Liver (tissue), 9 donors: Measurements from ENCODE around the gene GMDS. TPM values are rescaled to one million over a fixed set of nuclear protein-coding genes. Genes with fewer than 3 reads are reported as not detected.

Source experiments
- DNase-seq: peaks from one replicate; pipeline ENCODE4 v3.0.0-alpha.2; 2017; ENCODE audit warnings: low spot score
- H3K27ac ChIP-seq, 2 donors: one replicate each; pipeline ENCODE4 v1.7.0; 2013; ENCODE audit warnings: inconsistent platforms in 2 of 2, low read length in 2 of 2, control low read depth in 1 of 2, low read depth in 1 of 2, mild to moderate bottlenecking in 1 of 2
- H3K27me3 ChIP-seq, 4 donors: one replicate each; pipeline versions ENCODE4 v1.6.1 to v1.7.0; 2013; ENCODE audit warnings: low read length in 3 of 4, inconsistent platforms in 1 of 4, mild to moderate bottlenecking in 1 of 4, moderate library complexity in 1 of 4; ENCODE audit not compliant: control insufficient read depth in 4 of 4, insufficient read depth in 4 of 4
- H3K36me3 ChIP-seq, 4 donors: one replicate each; pipeline versions ENCODE4 v1.6.1 to v1.7.0; 2013; ENCODE audit warnings: low read length in 3 of 4, mild to moderate bottlenecking in 3 of 4, low read depth in 1 of 4, moderate library complexity in 1 of 4; ENCODE audit not compliant: control insufficient read depth in 4 of 4, insufficient read depth in 3 of 4
- H3K4me1 ChIP-seq, 4 donors: one replicate each; pipeline versions ENCODE4 v1.6.1 to v1.7.0; 2013; ENCODE audit warnings: low read length in 3 of 4, mild to moderate bottlenecking in 3 of 4, moderate library complexity in 1 of 4; ENCODE audit not compliant: control insufficient read depth in 4 of 4, insufficient read depth in 4 of 4
- H3K4me3 ChIP-seq, 3 donors: one replicate each; pipeline versions ENCODE4 v1.6.1 to v1.7.0; 2013; ENCODE audit warnings: low read length in 3 of 3, control low read depth in 1 of 3, low read depth in 1 of 3, mild to moderate bottlenecking in 1 of 3
- H3K9ac ChIP-seq, 2 donors: one replicate each; pipeline ENCODE4 v1.7.0; 2013; ENCODE audit warnings: low read length in 2 of 2, mild to moderate bottlenecking in 2 of 2, moderate library complexity in 2 of 2, control low read depth in 1 of 2, low read depth in 1 of 2
- H3K9me3 ChIP-seq, 4 donors: one replicate each; pipeline versions ENCODE4 v1.6.1 to v1.7.0; 2013; ENCODE audit warnings: low read length in 3 of 4; ENCODE audit not compliant: control insufficient read depth in 4 of 4
- ATF3 ChIP-seq: IDR thresholded peaks from 2 replicates; pipeline ENCODE4 v1.6.1; 2016; ENCODE audit warnings: antibody characterized with exemption
- FOXA1 ChIP-seq: IDR thresholded peaks from 2 replicates; pipeline ENCODE4 v1.6.1; 2016; ENCODE audit warnings: antibody characterized with exemption
- FOXA2 ChIP-seq: IDR thresholded peaks from 2 replicates; pipeline ENCODE4 v1.6.1; 2016; ENCODE audit warnings: antibody characterized with exemption
- GABPA ChIP-seq, 2 donors: IDR thresholded peaks in 1 of 2; conservative IDR thresholded peaks in 1 of 2; 2 replicates each; pipeline ENCODE4 v1.6.1; 2016; ENCODE audit warnings: antibody characterized with exemption in 2 of 2, mild to moderate bottlenecking in 1 of 2, moderate library complexity in 1 of 2
- HNF4A ChIP-seq, 2 donors: conservative IDR thresholded peaks; 2 replicates each; pipeline ENCODE4 v1.6.1; 2016; ENCODE audit warnings: antibody characterized with exemption in 2 of 2, mild to moderate bottlenecking in 2 of 2
- HNF4G ChIP-seq: IDR thresholded peaks from 2 replicates; pipeline ENCODE4 v1.6.1; 2016; ENCODE audit warnings: antibody characterized with exemption
- JUND ChIP-seq, 2 donors: IDR thresholded peaks; 2 replicates each; pipeline ENCODE4 v1.6.1; 2016; ENCODE audit warnings: antibody characterized with exemption in 2 of 2
- MAX ChIP-seq: IDR thresholded peaks from 2 replicates; pipeline ENCODE4 v1.6.1; 2016; ENCODE audit warnings: antibody characterized with exemption
- NR2F2 ChIP-seq: IDR thresholded peaks from 2 replicates; pipeline ENCODE4 v1.6.1; 2016; ENCODE audit warnings: antibody characterized with exemption
- RAD21 ChIP-seq, 2 donors: IDR thresholded peaks; 2 replicates each; pipeline ENCODE4 v1.6.1; 2016; ENCODE audit warnings: antibody characterized with exemption in 2 of 2, mild to moderate bottlenecking in 2 of 2
- REST ChIP-seq: IDR thresholded peaks from 2 replicates; pipeline ENCODE4 v1.6.1; 2016; ENCODE audit warnings: antibody characterized with exemption, mild to moderate bottlenecking
- SP1 ChIP-seq: IDR thresholded peaks from 2 replicates; pipeline ENCODE4 v1.6.1; 2018; ENCODE audit warnings: antibody characterized with exemption, mild to moderate bottlenecking
- TAF1 ChIP-seq: conservative IDR thresholded peaks from 2 replicates; pipeline ENCODE4 v1.6.1; 2016; ENCODE audit warnings: antibody characterized with exemption, mild to moderate bottlenecking
- YY1 ChIP-seq: IDR thresholded peaks from 2 replicates; pipeline ENCODE4 v1.6.1; 2016; ENCODE audit warnings: antibody characterized with exemption, mild to moderate bottlenecking
- WGBS: extraction: QIAGEN DNeasy Blood & Tissue Kit; methylation state at CpG from one replicate; pipeline ENCODE4 v1.1.7; 2013; 5-methylcytosine and 5-hydroxymethylcytosine counted together
- polyA plus RNA-seq, 2 donors: library from polyadenylated mRNA; stranded (reverse) in 1 of 2; unstranded in 1 of 2; fragments of 200-250 nt in 1 of 2; fragments of >200 nt in 1 of 2; fragmentation: Nextera tagmentation in 1 of 2; extraction: Ambion mirVana in 1 of 2; gene quantifications; one replicate each; pipeline versions ENCODE4 v1.2.1 to v1.2.3, GENCODE V29; 2013 to 2015
- total RNA-seq, 2 donors: library from RNA; depleted of rRNA; stranded (reverse); fragments of >200 nt; gene quantifications; one replicate each; pipeline ENCODE4 v1.2.3, GENCODE V29; 2014
- TF ChIP-seq, protein P1 (sequence below): IDR thresholded peaks from 2 replicates; pipeline ENCODE4 v1.6.1; 2016; ENCODE audit warnings: antibody characterized with exemption
- TF ChIP-seq, protein P2 (sequence below): fragments of 150-350 bp; IDR thresholded peaks from 2 replicates; pipeline ENCODE4 v1.5.1; 2017; ENCODE audit warnings: improper control_type of control experiment, low read depth, low read length; ENCODE audit not compliant: missing input control
- donor health status: healthy.
- donor health status: healthy.
- donor health status: healthy.
- donor health status: healthy.
- donor health status: healthy.

The GMDS gene
- total and polyA plus RNA-seq, 4 donors = 3.5 to 15.6 (median 13.0) TPM

GRCh38 chr6:1851681-1852456 is 393.5 kb downstream of the GMDS start:
- no peak for DNase-seq
- 93% methylated on average over 13 of the region's 13 CpGs for WGBS

More at GRCh38 chr6:1851681-1852456, 393.5 kb downstream of the GMDS start:
- no peaks in the 10 kb centered on the region for H3K27me3 ChIP-seq
- no peak overlapping the region for H3K4me3 ChIP-seq
- H3K9me3 ChIP-seq = no peaks in the 10 kb centered on the region
- H3K9ac ChIP-seq = no peak overlapping the region
- H3K36me3 ChIP-seq = no peaks in the 10 kb centered on the region
- H3K27ac ChIP-seq = no peak overlapping the region
- no peaks in the 10 kb centered on the region for H3K4me1 ChIP-seq
- TF ChIP-seq SP1 (no peak), ATF3 (no peak), RAD21 (IDR thresholded peaks at IDR 0.05) (no peak), JUND (IDR thresholded peaks at IDR 0.05) (no peak), HNF4G (no peak), MAX (no peak), NR2F2 (no peak), TAF1 (no peak), GABPA (IDR thresholded peaks at IDR 0.05 in 1 of 2, conservative IDR thresholded peaks at IDR 0.05 in 1 of 2) (no peak), FOXA2 (no peak), FOXA1 (no peak), HNF4A (conservative IDR thresholded peaks at IDR 0.05) (no peak), YY1 (no peak), REST (no peak)
- TF ChIP-seq, protein P1, sequence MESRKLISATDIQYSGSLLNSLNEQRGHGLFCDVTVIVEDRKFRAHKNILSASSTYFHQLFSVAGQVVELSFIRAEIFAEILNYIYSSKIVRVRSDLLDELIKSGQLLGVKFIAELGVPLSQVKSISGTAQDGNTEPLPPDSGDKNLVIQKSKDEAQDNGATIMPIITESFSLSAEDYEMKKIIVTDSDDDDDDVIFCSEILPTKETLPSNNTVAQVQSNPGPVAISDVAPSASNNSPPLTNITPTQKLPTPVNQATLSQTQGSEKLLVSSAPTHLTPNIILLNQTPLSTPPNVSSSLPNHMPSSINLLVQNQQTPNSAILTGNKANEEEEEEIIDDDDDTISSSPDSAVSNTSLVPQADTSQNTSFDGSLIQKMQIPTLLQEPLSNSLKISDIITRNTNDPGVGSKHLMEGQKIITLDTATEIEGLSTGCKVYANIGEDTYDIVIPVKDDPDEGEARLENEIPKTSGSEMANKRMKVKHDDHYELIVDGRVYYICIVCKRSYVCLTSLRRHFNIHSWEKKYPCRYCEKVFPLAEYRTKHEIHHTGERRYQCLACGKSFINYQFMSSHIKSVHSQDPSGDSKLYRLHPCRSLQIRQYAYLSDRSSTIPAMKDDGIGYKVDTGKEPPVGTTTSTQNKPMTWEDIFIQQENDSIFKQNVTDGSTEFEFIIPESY = no peak
- TF ChIP-seq, protein P2, sequence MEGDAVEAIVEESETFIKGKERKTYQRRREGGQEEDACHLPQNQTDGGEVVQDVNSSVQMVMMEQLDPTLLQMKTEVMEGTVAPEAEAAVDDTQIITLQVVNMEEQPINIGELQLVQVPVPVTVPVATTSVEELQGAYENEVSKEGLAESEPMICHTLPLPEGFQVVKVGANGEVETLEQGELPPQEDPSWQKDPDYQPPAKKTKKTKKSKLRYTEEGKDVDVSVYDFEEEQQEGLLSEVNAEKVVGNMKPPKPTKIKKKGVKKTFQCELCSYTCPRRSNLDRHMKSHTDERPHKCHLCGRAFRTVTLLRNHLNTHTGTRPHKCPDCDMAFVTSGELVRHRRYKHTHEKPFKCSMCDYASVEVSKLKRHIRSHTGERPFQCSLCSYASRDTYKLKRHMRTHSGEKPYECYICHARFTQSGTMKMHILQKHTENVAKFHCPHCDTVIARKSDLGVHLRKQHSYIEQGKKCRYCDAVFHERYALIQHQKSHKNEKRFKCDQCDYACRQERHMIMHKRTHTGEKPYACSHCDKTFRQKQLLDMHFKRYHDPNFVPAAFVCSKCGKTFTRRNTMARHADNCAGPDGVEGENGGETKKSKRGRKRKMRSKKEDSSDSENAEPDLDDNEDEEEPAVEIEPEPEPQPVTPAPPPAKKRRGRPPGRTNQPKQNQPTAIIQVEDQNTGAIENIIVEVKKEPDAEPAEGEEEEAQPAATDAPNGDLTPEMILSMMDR = no peak
